NCI-H2029 treated with DMSO at 0.1 percent for 48 hours (cell line): ENCODE data around the gene PRAMEF13.
"Not testable (repeated sequence)": the region's sequence is repeated elsewhere in the genome, so short reads cannot be mapped to it uniquely, and the experiment has no call there.

Experiments
- DNase-seq: peaks from one replicate; lab custom pipeline; 2025; lab: John Stamatoyannopoulos, UW

Gene PRAMEF13

GRCh38 chr1:13201309-13201708 lies at the start of gene PRAMEF13:
Gene PRAMEF13 (minus strand): TSS chr1:13201409. CDS start chr1:13199589, 1,820 bp downstream.
- not testable (repeated sequence) for DNase-seq

- DNase-seq, result not testable (repeated sequence)
Measured at GRCh38 chr1:13247122-13247521, 45.9 kb upstream of the PRAMEF13 start.

GRCh38 chr1:13246554-13246871 lies 45.3 kb upstream of the PRAMEF13 start:
- not testable (repeated sequence) for DNase-seq

GRCh38 chr1:13245841-13246553 lies 44.8 kb upstream of the PRAMEF13 start:
- DNase-seq, result not testable (repeated sequence)

- not testable (repeated sequence) for DNase-seq
Measured at GRCh38 chr1:13243536-13244263, 42.5 kb upstream of the PRAMEF13 start.

- DNase-seq, result not testable (repeated sequence)
Measured at GRCh38 chr1:13239633-13240032, 38.4 kb upstream of the PRAMEF13 start.

GRCh38 chr1:13237572-13237971 lies 36.4 kb upstream of the PRAMEF13 start:
- not testable (repeated sequence) for DNase-seq

GRCh38 chr1:13234057-13234456 lies 32.8 kb upstream of the PRAMEF13 start:
- DNase-seq, result not testable (repeated sequence)

- not testable (repeated sequence) for DNase-seq
Measured at GRCh38 chr1:13232056-13232455, 30.8 kb upstream of the PRAMEF13 start.

GRCh38 chr1:13231061-13231750 lies 30.0 kb upstream of the PRAMEF13 start:
- not testable (repeated sequence) for DNase-seq

- DNase-seq, result not testable (repeated sequence)
Measured at GRCh38 chr1:13230601-13231000, 29.4 kb upstream of the PRAMEF13 start.

GRCh38 chr1:13230096-13230495 lies 28.9 kb upstream of the PRAMEF13 start:
- DNase-seq, result not testable (repeated sequence)

GRCh38 chr1:13228343-13228781 lies 27.2 kb upstream of the PRAMEF13 start:
- DNase-seq, result no peak

- not testable (repeated sequence) for DNase-seq
Measured at GRCh38 chr1:13227271-13228055, 26.3 kb upstream of the PRAMEF13 start.

- not testable (repeated sequence) for DNase-seq
Measured at GRCh38 chr1:13225675-13226204, 24.5 kb upstream of the PRAMEF13 start, which contains the start of gene PRAMEF18. Gene PRAMEF18 (minus strand): TSS chr1:13226154. CDS start chr1:13226106, 48 bp downstream.

GRCh38 chr1:13224480-13225060 lies 23.4 kb upstream of the PRAMEF13 start:
- DNase-seq, result no peak

GRCh38 chr1:13222788-13223187 lies 21.6 kb upstream of the PRAMEF13 start:
- DNase-seq, result not testable (repeated sequence)

GRCh38 chr1:13219203-13219602 lies 18.0 kb upstream of the PRAMEF13 start:
- not testable (repeated sequence) for DNase-seq

GRCh38 chr1:13216619-13217018 lies 15.4 kb upstream of the PRAMEF13 start:
- DNase-seq, result not testable (repeated sequence)

- not testable (repeated sequence) for DNase-seq
Measured at GRCh38 chr1:13208712-13209111, 7.5 kb upstream of the PRAMEF13 start.

GRCh38 chr1:13171548-13171947 lies 29.7 kb downstream of the PRAMEF13 start, which contains the start of gene PRAMEF9:
Gene PRAMEF9 (plus strand): TSS chr1:13171848. CDS start chr1:13175281, 3,433 bp downstream.
- DNase-seq, result not testable (repeated sequence)
